GM12875 (cell line): ENCODE measurements around the gene LCK.
A peak's percentile ranks its signal among the peaks of the same experiment; 100 is the strongest.

Experiments used
- H3K4me3 ChIP-seq: one replicate; pipeline ENCODE4 v1.5.1; 2011; ENCODE audit warnings: low read depth, low read length, control low read depth
- CTCF ChIP-seq: IDR thresholded peaks from 2 replicates; pipeline ENCODE4 v1.5.1; 2011; ENCODE audit warnings: low read depth, mild to moderate bottlenecking, control low read depth, inconsistent platforms, low read length, moderate library complexity, borderline replicate concordance; ENCODE audit not compliant: insufficient read depth

The LCK gene

DNA sequence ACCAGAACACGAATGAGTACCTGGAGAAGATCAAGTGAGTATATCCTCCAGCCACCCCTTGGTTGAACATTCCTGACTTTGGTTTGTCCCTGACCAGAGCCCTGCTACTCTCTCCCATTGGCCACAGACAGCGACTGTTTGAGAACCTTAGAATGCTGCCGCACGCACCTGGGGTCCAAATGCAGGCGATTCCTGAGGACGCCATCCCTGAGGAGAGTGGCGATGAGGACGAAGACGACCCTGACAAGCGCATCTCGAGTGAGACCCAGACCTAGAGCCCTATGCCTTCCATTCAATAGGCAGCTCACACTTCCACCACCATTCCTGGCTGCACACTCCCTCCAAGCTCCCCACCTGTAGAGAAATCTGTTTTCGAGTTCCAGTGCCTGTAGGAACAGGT is 80.5 kb downstream of the LCK start:
- H3K4me3 ChIP-seq = no peak overlapping the region
- no peak for TF ChIP-seq CTCF

- no peak overlapping the region for H3K4me3 ChIP-seq
- TF ChIP-seq CTCF = no peak
Measured at GRCh38 chr1:32332290-32333079, 81.4 kb downstream of the LCK start.

DNA sequence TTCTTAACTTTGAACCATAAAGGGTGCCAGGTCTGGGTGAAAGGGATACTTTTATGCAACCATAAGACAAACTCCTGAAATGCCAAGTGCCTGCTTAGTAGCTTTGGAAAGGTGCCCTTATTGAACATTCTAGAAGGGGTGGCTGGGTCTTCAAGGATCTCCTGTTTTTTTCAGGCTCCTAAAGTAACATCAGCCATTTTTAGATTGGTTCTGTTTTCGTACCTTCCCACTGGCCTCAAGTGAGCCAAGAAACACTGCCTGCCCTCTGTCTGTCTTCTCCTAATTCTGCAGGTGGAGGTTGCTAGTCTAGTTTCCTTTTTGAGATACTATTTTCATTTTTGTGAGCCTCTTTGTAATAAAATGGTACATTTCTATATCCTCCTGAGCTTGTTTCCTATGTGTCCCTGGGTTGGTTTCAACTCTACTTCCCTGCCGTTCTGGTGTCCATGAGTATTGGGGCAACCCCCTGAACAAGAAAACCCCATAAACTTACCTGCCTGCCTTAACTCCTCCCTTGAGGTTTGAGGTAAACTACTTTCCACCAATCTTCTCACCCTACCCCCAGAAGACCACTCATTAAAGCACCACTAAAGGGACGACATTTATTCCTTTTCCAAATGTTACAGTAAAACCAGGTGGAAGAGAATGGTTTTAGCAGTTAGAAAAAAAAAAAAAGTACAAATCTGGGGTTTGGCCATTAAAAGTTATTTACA is 82.3 kb downstream of the LCK start:
- TF ChIP-seq CTCF = no peak
- H3K4me3 ChIP-seq = peak overlapping the region; percentile 89

DNA sequence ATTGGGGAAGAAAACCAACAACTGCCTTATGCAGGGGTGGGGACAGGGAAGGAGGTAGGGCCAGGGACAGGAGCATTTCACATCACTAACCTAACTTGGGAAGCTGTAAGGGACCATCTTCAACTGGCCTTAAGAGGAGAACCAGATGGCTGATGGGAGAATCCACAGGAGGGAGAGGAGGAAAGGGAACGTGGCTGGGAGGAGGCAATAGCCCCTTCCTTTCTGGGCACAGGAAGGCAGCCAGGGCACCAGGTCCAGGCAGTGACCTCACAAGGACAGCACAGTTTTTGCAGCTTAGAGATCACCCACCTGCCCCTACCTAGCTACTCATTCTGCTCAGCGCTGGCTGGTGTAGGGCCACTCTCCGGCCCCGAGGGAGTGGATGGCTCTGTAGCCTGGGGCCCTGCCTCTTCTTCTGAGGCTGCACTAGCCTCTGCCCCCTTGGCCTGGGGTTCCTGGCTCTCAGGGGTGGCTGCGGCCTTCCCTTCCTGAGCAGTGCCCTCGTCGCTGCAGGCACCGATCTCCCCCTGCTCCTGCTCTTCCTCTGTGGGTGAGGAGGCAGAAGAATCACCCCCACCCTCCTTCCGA is 83.3 kb downstream of the LCK start:
- peak overlapping the region; percentile 89 for H3K4me3 ChIP-seq
- TF ChIP-seq CTCF = no peak

- TF ChIP-seq CTCF = peak; percentile 90
- peak overlapping the region; percentile 89 for H3K4me3 ChIP-seq
Measured at GRCh38 chr1:32334864-32335534, 83.9 kb downstream of the LCK start.

DNA sequence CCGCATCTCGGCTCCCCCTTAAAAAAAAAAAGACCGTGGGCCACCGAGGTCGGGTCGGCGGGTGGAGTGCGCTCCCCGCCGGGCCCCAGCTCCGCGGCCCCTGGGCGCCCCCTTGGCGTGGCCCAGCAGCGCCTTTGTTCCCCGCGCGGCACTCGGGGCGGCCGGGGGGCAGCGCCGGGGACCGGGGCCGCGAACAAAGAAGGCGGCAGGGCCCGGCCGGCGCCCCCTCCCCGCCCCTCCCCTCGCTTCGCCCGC is 84.4 kb downstream of the LCK start:
- TF ChIP-seq CTCF = no peak
- peak overlapping the region; percentile 89 for H3K4me3 ChIP-seq
